HG02938 (cell line): ENCODE data around the gene BABAM1.

Experiments used
- ATAC-seq: cut with Tn5 transposase; IDR thresholded peaks from one replicate; pipeline ENCODE4 v1.9.1; 2021; ENCODE audit warnings: mild to moderate bottlenecking, moderate library complexity; ENCODE audit not compliant: unreplicated experiment

The BABAM1 gene

GRCh38 chr19:17321655-17322489 is 54.6 kb downstream of the BABAM1 start:
- ATAC-seq, result no peak

GRCh38 chr19:17322854-17323253 is 55.6 kb downstream of the BABAM1 start:
- no peak for ATAC-seq

GRCh38 chr19:17323300-17323963 is 56.2 kb downstream of the BABAM1 start:
- ATAC-seq, result no peak

GRCh38 chr19:17323964-17324332 is 56.7 kb downstream of the BABAM1 start:
- no peak for ATAC-seq

GRCh38 chr19:17324357-17325114 is 57.3 kb downstream of the BABAM1 start:
- ATAC-seq, result no peak

DNA sequence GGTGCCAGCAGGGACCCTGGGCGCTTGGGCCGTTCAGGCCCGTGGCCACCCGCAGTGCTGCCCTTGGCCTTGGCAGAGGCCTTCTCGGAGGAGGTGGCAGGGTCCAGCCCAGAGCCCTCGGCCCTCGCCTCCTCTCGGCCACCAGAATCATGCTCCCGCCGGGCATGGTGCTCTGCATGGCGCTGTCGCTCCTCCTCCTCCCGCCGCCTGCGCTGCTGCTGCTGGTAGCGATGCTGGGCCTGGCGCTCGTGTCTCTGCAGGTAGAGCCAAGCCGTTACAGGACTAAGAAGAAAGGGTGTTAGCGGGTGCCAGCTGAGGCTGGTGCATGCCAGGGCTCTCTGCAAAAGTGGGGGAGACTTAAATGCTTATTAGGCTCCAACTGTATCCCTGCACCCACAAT is 57.9 kb downstream of the BABAM1 start:
- no peak for ATAC-seq

GRCh38 chr19:17325881-17326594 is 58.8 kb downstream of the BABAM1 start:
- ATAC-seq, result no peak

GRCh38 chr19:17326595-17326966 is 59.3 kb downstream of the BABAM1 start:
- no peak for ATAC-seq

DNA sequence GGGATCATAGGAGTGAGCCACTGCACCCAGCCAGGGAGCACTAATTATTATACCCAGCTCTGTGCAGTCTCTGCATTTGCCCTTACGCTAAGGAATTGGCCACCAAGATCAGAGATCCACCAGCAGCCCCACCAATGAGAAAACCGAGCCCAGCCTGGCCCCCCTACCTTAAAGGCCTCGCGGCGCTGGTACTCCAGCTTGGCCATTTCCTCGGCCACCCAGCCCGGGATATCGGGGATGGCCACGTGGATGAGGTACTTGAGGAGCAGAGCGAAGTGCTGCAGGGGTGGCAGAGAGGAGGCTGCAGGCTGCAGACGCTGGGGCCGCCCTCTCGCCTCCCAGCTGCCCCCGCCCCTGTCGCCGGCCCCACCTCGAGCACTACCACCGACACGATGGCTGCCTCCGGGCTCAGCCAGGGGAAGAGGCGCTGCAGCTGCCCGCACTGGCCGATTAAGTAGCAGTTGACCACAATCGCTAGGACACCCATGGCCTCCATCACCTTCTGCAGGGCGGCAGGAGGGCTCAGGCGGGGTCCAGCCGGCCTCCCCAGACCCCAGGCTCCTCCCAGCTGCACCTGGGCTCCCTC is 59.9 kb downstream of the BABAM1 start:
- no peak for ATAC-seq

DNA sequence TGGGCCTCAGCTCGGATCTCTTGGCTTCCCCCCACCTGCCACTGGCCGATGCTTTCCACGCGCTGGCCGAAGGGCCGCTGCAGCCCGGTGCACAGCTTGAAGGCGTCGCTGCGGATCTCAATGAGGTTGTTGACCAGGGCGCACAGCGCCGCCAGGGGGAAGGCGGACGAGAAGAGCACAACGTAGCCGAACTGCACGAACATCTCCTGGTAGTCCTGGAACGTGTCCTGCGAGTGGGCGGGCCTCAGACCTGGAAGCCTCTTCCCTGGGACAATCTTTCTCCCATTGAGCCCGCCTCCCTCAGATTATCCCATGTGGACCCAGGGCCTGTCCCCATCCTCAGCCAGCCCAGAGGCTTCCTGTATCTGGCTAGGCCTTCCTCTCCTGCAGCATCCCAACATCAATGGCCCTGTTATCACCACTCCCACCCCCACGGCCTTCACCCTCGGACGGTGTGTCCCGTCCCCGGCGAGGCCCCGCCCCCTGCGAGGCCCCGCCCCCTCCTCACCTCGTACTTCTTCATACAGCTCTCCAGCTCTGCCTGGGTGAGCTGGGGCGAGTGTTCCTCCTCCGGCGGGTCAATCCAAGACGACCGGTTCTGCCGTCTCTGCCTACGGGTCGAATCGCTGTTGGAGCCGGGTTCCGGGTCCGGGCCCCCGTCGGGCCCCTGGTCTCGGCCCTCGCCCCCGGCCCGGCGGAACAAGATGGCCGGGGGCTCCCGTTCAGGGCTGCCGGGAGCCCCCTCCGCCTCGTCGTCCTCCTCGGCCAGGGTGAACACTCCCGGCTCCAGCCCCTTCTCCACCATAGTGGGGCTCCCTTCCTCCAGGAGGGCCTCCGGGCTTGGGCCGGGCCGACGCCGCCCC is 60.6 kb downstream of the BABAM1 start:
- no peak for ATAC-seq
